NCI-H1092 treated with DMSO at 0.1 percent for 48 hours (cell line): ENCODE measurements around the gene ENPP3.
"Not testable (repeated sequence)": the region's sequence is repeated elsewhere in the genome, so short reads cannot be mapped to it uniquely, and the experiment has no call there.

Experiments
- DNase-seq: peaks from one replicate; lab custom pipeline; 2025; lab: John Stamatoyannopoulos, UW

The ENPP3 gene

DNA sequence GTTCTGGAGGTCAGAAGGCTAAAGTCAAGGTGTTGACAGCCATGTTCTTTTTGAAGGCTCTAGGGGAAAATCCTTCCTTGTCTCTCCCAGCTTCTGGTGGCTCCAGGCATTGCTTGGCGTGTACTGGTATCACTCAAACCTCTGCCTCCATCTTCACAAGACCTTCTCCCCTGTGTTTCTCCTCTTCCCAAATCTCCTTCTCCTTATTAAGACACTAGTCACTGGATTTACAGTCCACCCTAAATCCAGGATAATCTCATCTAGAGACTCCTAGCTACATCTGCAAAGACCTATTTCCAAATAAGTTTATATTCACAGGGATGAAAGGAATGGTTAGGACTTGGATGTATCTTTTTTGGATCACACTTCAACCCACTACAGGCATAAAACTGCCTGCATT, 99.7 kb downstream of the ENPP3 start:
- DNase-seq = no peak

DNA sequence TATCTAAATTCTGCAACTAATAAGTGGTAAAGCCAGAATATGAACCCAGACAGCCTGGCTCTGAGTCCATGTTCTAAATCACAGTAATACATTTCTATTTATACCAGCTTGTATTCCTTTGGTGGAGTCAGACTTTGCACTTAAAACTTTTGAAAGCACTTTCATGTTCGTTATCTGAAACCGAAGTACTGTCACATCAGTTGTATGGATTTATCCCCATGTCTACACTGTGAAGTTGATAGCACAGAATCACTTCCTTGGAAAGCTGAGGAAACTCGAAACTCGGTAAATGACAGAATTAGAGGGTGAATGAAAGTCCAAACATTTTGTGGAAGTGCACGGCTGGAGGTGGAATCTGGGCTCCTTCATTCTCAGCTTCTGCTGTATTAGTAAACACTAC, 102.0 kb downstream of the ENPP3 start:
- DNase-seq = no peak

- no peak for DNase-seq
Observed at GRCh38 chr6:131740161-131740560, 103.1 kb downstream of the ENPP3 start.

DNA sequence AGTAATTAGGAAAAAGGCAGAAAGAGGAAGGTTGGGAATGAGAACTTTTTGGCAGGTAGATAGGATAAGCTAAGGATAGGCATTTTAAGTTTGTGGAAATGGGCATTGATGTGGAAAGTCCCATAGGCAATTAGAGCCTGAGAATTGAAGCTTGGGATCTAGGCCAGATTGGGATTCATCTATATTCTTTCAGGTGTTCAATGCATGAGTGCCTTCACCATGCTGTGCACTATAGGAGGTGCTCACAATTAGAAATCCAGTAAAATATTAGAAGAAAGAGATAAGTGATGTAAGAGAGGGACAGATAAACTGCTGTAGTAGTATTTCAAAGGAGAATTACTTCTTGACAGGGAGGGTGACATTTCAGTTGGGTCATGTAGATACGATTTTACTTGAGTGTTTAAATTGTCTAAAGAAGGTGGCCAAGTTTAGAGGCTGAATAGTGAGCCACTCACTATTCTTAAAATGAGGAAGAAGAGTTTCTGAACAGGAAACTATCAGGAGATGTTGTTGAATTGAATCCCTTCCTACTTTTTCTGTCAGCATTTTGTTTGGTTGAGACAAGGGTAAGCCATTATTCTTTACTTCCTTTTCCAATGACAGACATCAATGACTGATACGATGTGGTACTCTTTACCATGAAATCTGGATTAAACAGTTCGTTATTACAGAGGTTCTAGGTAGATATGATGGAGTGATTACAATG, 104.7 kb downstream of the ENPP3 start:
- DNase-seq = no peak

GRCh38 chr6:131744432-131745287, 107.6 kb downstream of the ENPP3 start:
- DNase-seq = no peak

DNA sequence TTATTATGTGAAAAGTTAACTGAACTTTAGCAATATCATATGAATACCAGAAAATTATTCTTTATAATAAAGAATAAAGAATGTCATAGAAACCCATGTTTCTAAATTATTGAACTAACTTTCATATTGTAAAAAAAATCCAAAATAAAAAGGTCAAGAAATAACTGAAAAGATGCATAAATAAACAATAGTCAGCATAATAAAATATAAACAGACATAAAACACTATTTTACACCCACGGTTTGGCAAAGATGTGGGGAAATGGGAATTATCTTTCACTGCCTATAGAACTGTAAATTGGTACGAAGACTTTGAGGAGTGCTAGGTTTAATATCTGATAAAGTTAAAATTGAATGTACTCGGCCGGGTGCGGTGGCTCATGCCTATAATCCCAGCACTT, 108.4 kb downstream of the ENPP3 start:
- DNase-seq = no peak

- DNase-seq = no peak
Observed at GRCh38 chr6:131747821-131748353, 110.8 kb downstream of the ENPP3 start.

- DNase-seq = no peak
Observed at GRCh38 chr6:131749023-131749422, 111.9 kb downstream of the ENPP3 start.

DNA sequence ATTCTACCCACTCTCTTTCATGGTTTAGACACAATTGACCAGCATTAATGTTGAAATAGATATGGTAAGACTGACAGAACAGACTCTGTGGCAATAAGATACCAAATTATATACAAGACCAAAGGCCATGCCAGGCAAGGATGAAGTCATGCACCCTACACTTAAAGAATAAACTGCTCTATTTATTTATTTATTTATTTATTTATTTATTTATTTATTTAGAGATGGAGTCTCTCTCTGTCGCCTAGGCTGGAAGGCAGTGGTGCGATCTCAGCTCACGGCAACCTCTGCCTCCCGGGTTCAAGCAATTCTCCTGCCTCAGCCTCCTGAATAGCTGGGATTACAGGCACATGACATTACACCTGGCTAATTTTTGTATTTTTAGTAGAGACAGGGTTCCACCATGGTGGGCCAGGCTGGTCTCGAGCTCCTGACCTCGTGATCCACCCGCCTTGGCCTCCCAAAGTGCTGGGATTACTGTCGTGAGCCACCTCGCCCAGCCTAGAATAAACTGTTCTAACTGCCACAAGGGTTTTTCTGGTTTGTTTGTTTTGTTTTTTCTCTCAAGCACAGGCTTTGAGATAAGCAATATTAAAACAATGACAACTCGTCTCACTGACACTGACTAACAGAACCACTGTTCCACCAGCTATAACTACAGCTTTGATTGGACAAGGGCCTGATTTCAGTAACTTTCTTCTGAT, 114.1 kb downstream of the ENPP3 start:
- not testable (repeated sequence) for DNase-seq

DNA sequence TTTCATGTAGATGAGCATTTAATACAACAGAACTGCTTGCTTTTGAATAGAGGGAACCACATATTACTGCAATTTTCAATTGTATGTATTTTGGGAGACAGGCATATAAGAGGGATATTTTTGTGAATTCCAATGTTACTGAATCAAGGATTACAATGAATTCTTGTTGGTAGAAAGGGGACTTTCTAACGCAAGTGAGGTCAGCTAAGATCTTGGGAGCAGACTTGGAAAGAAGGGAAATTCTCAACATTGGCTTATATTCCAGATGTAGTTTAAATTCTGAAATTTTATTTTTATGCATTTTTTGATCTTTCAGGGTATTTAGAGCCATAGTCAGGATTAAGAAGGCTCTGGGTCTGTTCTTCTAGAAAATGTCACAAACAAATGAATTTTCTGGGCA, 117.0 kb downstream of the ENPP3 start:
- no peak for DNase-seq

- DNase-seq = no peak
Observed at GRCh38 chr6:131754715-131755567, 117.8 kb downstream of the ENPP3 start.

DNA sequence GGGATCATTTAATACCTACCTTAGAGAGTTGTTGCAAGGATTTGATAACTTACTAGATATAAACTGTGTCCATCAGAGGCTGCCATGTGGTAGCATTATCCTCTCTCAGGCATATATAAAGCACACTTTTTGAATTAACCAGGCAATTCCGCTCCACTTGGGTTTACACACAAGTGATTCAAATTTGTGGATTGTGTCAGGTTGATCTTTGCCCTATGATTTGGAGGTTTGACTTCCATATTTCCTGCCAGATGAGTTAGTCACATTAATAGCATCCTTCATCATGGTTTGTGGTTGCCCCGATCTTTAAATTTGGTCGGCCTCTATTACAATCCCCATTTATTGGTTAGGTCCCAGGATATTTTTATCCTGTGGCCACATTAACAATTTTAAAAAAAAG, 118.5 kb downstream of the ENPP3 start:
- no peak for DNase-seq

- no peak for DNase-seq
Observed at GRCh38 chr6:131756039-131756438, 118.9 kb downstream of the ENPP3 start.

DNA sequence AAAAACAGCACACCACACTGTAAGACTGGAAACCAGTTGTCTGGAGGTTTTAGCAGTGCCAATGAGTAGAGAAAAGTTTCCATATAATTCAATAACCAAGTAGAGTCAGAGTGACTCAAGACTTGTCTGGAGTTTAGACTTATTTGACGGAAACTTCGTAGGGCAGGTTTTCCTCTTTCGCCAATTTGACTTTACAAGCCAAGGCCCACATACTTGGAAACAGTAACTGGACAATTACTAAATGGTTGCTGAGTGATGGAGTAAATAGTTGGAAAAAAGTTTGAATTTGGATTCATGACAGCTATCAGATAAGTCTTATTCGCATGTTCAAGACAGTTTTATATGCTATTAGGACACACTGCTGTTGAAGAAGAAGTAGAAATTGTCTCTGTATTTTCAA, 121.8 kb downstream of the ENPP3 start:
- no peak for DNase-seq

- DNase-seq = no peak
Observed at GRCh38 chr6:131761060-131761761, 124.1 kb downstream of the ENPP3 start.

DNA sequence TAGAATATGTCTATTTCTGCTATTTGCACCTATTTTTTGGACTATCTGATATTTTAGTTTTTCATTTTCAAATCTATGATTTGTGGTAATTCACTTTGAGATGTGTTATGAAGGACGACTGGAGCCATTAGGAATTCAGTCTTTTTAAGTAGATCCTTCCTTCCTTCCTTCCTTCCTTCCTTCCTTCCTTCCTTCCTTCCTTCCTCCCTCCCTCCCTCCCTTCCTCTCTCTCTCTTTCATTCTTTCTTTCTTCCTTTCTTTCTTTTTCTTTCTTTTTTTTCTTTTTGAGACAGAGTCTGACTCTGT, 124.6 kb downstream of the ENPP3 start:
- DNase-seq = no peak

DNA sequence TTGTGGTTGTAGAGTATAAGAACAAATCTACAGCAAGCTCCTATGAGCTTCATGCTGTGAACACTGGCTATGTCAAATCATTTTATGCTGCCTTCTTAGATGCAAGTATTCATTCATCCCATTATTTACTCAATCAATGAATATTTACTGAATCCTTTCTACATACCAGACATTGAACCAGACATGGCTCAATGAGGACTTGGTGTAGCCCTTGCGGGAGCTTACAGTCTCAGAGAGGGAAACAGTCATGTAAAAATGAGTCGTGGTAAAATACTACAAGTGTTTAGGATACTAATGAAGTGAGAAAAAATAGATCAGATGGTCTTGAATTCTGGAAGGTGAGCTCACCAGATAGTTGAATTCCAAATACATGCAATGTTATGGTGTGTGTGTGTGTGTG, 125.9 kb downstream of the ENPP3 start:
- no peak for DNase-seq

- DNase-seq = no peak
Observed at GRCh38 chr6:131763749-131764148, 126.6 kb downstream of the ENPP3 start.

DNA sequence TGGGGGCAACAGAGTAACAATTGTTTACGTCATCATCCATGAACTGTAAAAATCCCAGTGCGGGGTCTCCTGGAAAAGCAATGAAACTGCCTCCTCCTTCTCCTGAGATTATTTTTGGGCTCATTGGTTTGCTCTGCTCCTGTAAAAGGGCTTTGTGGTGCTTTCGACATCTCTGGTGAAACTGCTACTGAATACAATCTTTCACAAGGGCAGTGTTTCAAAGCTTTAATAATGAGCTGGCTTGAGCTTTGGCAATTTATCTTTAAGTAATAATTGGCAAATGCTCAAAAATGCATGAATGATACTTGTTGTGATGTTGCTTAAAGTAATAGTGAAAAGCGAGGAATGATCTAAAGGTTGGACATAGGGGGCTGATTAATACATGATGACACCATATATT, 127.2 kb downstream of the ENPP3 start:
- no peak for DNase-seq

GRCh38 chr6:131765081-131765803, 128.1 kb downstream of the ENPP3 start:
- DNase-seq = no peak

- DNase-seq = no peak
Observed at GRCh38 chr6:131765804-131766135, 128.7 kb downstream of the ENPP3 start.
